Progenitor cell of endocrine pancreas (in vitro differentiated cells): ENCODE results near the gene MKNK1. TPM values are rescaled to one million over a fixed set of nuclear protein-coding genes. Genes with fewer than 3 reads are reported as not detected.

ENCODE experiments used
- DNase-seq: peaks from one replicate; pipeline ENCODE4 v3.0.0; 2021; ENCODE audit warnings: low spot score; ENCODE audit not compliant: unreplicated experiment
- H3K27ac Mint-ChIP-seq: 2 replicates; pipeline ENCODE4 v1.8.0; 2021; ENCODE audit warnings: mild to moderate bottlenecking, moderate library complexity, mixed read lengths
- H3K27me3 Mint-ChIP-seq: 2 replicates; pipeline ENCODE4 v1.8.0; 2021; ENCODE audit warnings: mixed read lengths
- H3K36me3 Mint-ChIP-seq: 2 replicates; pipeline ENCODE4 v1.8.0; 2022; ENCODE audit warnings: mixed read lengths; ENCODE audit not compliant: insufficient read depth
- H3K4me1 Mint-ChIP-seq: 2 replicates; pipeline ENCODE4 v1.8.0; 2021; ENCODE audit warnings: low read depth, mixed read lengths
- H3K4me3 Mint-ChIP-seq: 2 replicates; pipeline ENCODE4 v1.8.0; 2021; ENCODE audit warnings: low read depth, mild to moderate bottlenecking, moderate library complexity, mixed read lengths
- H3K9me3 Mint-ChIP-seq: 2 replicates; pipeline ENCODE4 v1.8.0; 2021; ENCODE audit warnings: low read depth, mixed read lengths
- total RNA-seq: library from RNA; stranded (reverse); gene quantifications from 2 replicates; pipeline ENCODE4 v1.2.1, GENCODE V29; 2021
- TF ChIP-seq, protein P1 (sequence below): fragments of 200-600 bp; sonication (generic); IDR thresholded peaks from one replicate; pipeline ENCODE4 v1.5.0; 2021; ENCODE audit warnings: antibody characterized with exemption, mild to moderate bottlenecking; ENCODE audit not compliant: unreplicated experiment

MKNK1 gene
- total RNA-seq, 1 donor from 2014 or later: 29.3 TPM

DNA sequence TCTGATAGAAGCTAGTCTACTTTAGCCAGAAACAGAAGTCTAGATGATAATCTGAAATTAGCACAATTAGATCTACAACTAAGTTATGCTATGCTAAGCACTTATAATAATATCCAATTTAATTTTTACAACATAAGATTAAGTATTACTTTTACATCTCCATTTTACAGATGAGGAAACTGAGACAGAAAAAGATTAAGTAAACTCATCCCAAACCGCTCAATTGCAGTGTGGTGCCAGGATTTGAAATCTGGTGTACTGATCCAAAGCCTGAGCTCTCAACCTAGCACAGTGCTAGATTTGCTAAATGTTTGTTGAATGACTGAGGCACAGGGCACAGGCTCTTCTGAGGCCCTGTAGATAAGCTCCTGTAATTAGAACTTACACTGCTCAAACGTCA lies 66.4 kb downstream of the MKNK1 start:
- DNase-seq: no peak
- H3K9me3 Mint-ChIP-seq: peaks cover 7% of the 10 kb centered on the region
- H3K4me3 Mint-ChIP-seq: no peak overlapping the region
- no peak overlapping the region for H3K27ac Mint-ChIP-seq
- no peaks in the 10 kb centered on the region for H3K36me3 Mint-ChIP-seq
- TF ChIP-seq, protein P1, sequence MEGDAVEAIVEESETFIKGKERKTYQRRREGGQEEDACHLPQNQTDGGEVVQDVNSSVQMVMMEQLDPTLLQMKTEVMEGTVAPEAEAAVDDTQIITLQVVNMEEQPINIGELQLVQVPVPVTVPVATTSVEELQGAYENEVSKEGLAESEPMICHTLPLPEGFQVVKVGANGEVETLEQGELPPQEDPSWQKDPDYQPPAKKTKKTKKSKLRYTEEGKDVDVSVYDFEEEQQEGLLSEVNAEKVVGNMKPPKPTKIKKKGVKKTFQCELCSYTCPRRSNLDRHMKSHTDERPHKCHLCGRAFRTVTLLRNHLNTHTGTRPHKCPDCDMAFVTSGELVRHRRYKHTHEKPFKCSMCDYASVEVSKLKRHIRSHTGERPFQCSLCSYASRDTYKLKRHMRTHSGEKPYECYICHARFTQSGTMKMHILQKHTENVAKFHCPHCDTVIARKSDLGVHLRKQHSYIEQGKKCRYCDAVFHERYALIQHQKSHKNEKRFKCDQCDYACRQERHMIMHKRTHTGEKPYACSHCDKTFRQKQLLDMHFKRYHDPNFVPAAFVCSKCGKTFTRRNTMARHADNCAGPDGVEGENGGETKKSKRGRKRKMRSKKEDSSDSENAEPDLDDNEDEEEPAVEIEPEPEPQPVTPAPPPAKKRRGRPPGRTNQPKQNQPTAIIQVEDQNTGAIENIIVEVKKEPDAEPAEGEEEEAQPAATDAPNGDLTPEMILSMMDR: no peak
- peaks cover 67% of the 10 kb centered on the region for H3K27me3 Mint-ChIP-seq
- H3K4me1 Mint-ChIP-seq: no peaks in the 10 kb centered on the region

DNA sequence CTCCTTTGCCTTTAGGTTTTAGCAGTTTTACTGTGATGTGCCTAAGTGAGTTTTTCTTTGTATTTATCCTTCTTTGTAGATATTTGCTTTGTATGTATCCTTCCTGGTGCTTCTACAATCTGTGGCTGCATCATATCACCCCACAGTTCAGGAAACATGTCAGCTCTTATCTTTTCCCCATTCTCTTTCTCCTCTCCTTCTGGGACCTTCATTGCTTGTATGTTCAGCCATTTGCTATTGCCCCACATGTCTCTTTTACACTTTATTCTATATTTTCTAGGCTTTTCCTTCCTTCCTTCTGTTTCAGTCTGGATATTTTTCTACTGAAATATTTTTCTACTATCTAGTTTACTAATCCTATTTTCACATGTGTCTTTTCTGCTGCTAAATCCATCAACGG lies 67.5 kb downstream of the MKNK1 start:
- H3K27ac Mint-ChIP-seq: no peak overlapping the region
- H3K36me3 Mint-ChIP-seq: no peaks in the 10 kb centered on the region
- DNase-seq: no peak
- no peaks in the 10 kb centered on the region for H3K4me1 Mint-ChIP-seq
- H3K4me3 Mint-ChIP-seq: no peak overlapping the region
- peaks cover 7% of the 10 kb centered on the region for H3K9me3 Mint-ChIP-seq
- H3K27me3 Mint-ChIP-seq: peaks cover 64% of the 10 kb centered on the region
- TF ChIP-seq, protein P1: no peak

DNA sequence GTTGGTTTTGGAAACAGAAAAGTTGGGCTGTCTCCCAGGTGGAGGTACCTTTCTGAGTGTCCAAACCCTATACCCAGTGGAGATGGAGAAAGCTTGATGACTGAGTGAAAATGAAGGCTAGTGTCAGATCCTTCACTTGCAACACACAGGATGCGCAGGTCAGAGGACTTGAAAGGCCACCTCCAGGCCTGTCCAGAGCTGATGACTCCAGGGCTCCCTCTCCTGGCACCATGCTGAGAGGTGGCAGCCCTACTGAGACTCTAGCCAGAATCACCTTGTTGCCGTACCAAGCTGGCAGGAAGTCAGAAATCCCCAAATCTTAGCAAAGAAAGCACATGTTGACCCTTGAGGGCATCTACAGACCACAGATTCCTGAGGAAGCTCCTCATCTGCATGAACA lies 69.0 kb downstream of the MKNK1 start:
- H3K4me3 Mint-ChIP-seq: no peak overlapping the region
- TF ChIP-seq, protein P1: peak; percentile 57
- no peaks in the 10 kb centered on the region for H3K36me3 Mint-ChIP-seq
- peaks cover 2% of the 10 kb centered on the region for H3K4me1 Mint-ChIP-seq
- H3K9me3 Mint-ChIP-seq: peaks cover 7% of the 10 kb centered on the region
- H3K27me3 Mint-ChIP-seq: peaks cover 62% of the 10 kb centered on the region
- no peak overlapping the region for H3K27ac Mint-ChIP-seq
- no peak for DNase-seq

DNA sequence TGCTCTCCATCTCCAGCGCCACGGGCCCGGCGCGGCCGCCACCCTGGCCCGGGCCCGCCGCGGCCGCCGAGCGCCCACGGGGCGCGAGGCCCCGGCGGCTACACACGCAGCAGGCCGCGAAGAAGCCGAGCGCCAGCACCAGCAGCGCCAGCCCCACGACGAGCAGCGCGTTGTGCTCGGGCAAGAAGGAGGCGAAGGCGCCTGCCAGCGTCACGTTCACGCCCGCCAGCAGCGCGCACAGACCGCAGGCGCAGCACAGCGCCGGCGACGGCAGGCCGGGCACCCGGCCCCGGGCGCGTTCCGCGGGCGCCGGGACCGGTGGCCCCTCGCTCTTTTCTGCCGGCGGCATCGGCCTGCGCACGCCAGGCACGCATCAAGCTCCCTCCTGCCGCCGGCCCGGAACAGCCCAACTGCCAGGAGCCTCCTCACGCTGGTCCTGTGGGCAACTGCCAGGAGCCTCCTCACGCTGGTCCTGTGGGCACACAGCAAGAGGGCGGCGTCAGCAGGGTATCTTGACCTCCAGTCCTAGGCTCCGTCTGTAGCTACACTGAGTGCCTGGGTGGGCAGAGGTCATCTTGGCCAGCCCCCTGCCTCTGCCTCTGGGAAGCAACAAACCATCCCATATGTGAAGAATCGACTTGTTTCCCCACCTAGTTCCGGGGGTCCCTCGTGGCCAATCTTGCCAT lies 70.7 kb downstream of the MKNK1 start:
- no peak for DNase-seq

DNA sequence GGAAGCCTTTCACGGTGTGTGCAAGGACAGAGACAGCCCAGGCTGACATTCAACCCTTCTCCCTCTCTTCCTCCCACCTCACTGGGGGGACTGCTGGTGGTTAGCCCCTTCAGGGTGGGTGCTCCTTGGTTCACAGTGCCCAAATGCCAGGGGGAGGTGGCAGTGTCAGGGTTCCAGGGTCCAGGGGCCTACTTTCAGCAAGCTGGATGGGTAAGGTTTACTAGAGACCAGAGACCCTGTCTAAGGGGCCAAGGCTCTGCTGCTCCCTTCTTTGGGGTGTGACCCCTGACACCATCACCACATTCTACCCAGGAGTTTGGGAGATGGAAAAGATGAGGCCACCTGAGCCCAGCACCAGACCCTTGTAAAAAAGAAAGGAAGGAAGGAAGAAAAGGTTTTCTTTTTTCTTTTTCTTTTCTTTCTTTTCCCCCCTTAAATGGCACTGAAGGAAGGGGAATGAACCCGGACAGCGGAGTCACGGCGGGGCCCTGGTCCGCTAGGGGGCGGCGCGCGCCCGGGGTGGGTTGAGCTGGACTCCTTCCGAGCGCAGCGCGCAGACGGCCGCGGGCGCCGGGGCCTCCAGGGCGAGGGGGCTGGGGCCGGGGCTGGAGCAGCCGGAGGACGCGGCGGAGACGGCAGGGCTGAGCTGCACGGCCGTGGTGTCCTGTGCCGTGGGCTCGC lies 71.4 kb downstream of the MKNK1 start:
- peaks cover 3% of the 10 kb centered on the region for H3K4me1 Mint-ChIP-seq
- H3K27ac Mint-ChIP-seq: no peak overlapping the region
- peak; percentile 71 for DNase-seq
- H3K36me3 Mint-ChIP-seq: no peaks in the 10 kb centered on the region
- no peak overlapping the region for H3K4me3 Mint-ChIP-seq
- H3K9me3 Mint-ChIP-seq: peaks cover 7% of the 10 kb centered on the region
- peaks cover 73% of the 10 kb centered on the region for H3K27me3 Mint-ChIP-seq
- TF ChIP-seq, protein P1: peak; percentile 82

More for the DNA sequence above, 70.7 kb downstream of the MKNK1 start:
- peaks cover 69% of the 10 kb centered on the region for H3K27me3 Mint-ChIP-seq
- H3K9me3 Mint-ChIP-seq: peaks cover 7% of the 10 kb centered on the region
- TF ChIP-seq, protein P1: no peak
- H3K4me3 Mint-ChIP-seq: no peak overlapping the region
- H3K27ac Mint-ChIP-seq: no peak overlapping the region
- no peaks in the 10 kb centered on the region for H3K36me3 Mint-ChIP-seq
- peaks cover 2% of the 10 kb centered on the region for H3K4me1 Mint-ChIP-seq
